KBM-7 (cell line): ENCODE results near the gene UBALD1.
"Not testable (repeated sequence)": the region's sequence is repeated elsewhere in the genome, so short reads cannot be mapped to it uniquely, and the experiment has no call there.

ENCODE experiments used
- DNase-seq: peaks from one replicate; pipeline ENCODE4 v3.0.0-alpha.2; 2015
- in situ Hi-C: fragments of 300-500 bp; cut with MboI; formaldehyde crosslinking; loops from 2 replicates; pipeline ENCODE4 v1.14.3; 2020; ENCODE audit warnings: low sequenced_read_pairs, low pct_unique_long_range_greater_than_20kb, mixed read lengths

Gene UBALD1

GRCh38 chr16:4573926-4574325 is 40.8 kb downstream of the UBALD1 start:
- DNase-seq, in situ Hi-C loops: not testable (repeated sequence)

- peak; percentile 30 for DNase-seq
- in situ Hi-C loops, result no loop called here
These were observed 42.0 kb downstream of the UBALD1 start for GRCh38 chr16:4572715-4573114.

GRCh38 chr16:4570688-4571321 is 43.9 kb downstream of the UBALD1 start:
- in situ Hi-C loops, result no loop called here
- DNase-seq, result no peak

- DNase-seq, result no peak
- in situ Hi-C loops, result no loop called here
These were observed 44.6 kb downstream of the UBALD1 start for GRCh38 chr16:4570086-4570485.

- in situ Hi-C loops, result no loop called here
- DNase-seq, result no peak
These were observed 48.5 kb downstream of the UBALD1 start for GRCh38 chr16:4566144-4566543.

GRCh38 chr16:4564661-4565267 is 49.9 kb downstream of the UBALD1 start:
- no peak for DNase-seq
- in situ Hi-C loops, result no loop called here

GRCh38 chr16:4561596-4561995 is 53.1 kb downstream of the UBALD1 start:
- in situ Hi-C loops, result no loop called here
- no peak for DNase-seq
